GM06990 (cell line): ENCODE measurements around the gene TBC1D3B.
A peak's percentile ranks its signal among the peaks of the same experiment; 100 is the strongest.

Experiments
- DNase-seq: peaks from one replicate; pipeline ENCODE4 v3.0.0-alpha.2; 2011; ENCODE audit not compliant: insufficient read length; ENCODE audit errors: extremely low read depth
- H3K27me3 ChIP-seq: replicated peaks from 2 replicates; pipeline ENCODE4 v1.6.0; 2011; ENCODE audit warnings: low read length; ENCODE audit not compliant: control insufficient read depth, insufficient read depth
- H3K36me3 ChIP-seq: 2 replicates; pipeline ENCODE4 v1.5.1; 2011; ENCODE audit warnings: low read length; ENCODE audit not compliant: control insufficient read depth, insufficient read depth
- H3K4me3 ChIP-seq: replicated peaks from 2 replicates; pipeline ENCODE4 v1.5.1; 2011; ENCODE audit warnings: low read depth, mild to moderate bottlenecking, control low read depth, low read length
- TF ChIP-seq, protein P1 (sequence below): IDR thresholded peaks from 2 replicates; pipeline ENCODE4 v1.5.1; 2011; ENCODE audit warnings: low read length, control low read depth, mild to moderate bottlenecking, inconsistent platforms; ENCODE audit not compliant: insufficient read depth, poor library complexity, severe bottlenecking

The TBC1D3B gene

DNA sequence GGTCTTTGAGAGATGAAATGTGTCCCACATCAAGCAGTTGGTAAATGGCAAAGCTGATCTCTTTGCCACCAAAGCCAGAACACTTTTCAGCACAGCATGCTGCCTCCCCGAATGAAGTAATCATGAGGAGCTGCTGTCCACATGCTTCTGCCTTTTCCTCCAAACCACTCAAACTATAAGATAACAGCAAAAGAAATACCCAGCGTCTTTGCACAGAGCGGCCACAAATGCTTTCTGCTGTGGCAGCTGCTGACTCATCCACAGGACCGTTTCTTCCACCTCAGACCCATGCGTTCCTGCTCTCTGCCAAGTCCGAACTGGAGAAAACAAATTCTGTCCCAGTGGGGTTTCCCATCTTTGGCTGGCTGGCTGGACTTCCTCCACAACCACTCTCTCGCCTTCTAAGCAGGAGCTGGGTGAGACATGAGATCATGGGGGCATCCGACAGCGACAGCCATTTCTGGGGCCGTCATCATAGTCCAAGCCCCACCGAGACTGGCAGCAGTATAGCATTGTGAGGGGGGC lies 27.1 kb downstream of the TBC1D3B start:
- H3K36me3 ChIP-seq: no peaks in the 10 kb centered on the region
- TF ChIP-seq, protein P1, sequence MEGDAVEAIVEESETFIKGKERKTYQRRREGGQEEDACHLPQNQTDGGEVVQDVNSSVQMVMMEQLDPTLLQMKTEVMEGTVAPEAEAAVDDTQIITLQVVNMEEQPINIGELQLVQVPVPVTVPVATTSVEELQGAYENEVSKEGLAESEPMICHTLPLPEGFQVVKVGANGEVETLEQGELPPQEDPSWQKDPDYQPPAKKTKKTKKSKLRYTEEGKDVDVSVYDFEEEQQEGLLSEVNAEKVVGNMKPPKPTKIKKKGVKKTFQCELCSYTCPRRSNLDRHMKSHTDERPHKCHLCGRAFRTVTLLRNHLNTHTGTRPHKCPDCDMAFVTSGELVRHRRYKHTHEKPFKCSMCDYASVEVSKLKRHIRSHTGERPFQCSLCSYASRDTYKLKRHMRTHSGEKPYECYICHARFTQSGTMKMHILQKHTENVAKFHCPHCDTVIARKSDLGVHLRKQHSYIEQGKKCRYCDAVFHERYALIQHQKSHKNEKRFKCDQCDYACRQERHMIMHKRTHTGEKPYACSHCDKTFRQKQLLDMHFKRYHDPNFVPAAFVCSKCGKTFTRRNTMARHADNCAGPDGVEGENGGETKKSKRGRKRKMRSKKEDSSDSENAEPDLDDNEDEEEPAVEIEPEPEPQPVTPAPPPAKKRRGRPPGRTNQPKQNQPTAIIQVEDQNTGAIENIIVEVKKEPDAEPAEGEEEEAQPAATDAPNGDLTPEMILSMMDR: no peak
- DNase-seq: no peak
- H3K4me3 ChIP-seq: no peak overlapping the region
- H3K27me3 ChIP-seq: no peaks in the 10 kb centered on the region

DNA sequence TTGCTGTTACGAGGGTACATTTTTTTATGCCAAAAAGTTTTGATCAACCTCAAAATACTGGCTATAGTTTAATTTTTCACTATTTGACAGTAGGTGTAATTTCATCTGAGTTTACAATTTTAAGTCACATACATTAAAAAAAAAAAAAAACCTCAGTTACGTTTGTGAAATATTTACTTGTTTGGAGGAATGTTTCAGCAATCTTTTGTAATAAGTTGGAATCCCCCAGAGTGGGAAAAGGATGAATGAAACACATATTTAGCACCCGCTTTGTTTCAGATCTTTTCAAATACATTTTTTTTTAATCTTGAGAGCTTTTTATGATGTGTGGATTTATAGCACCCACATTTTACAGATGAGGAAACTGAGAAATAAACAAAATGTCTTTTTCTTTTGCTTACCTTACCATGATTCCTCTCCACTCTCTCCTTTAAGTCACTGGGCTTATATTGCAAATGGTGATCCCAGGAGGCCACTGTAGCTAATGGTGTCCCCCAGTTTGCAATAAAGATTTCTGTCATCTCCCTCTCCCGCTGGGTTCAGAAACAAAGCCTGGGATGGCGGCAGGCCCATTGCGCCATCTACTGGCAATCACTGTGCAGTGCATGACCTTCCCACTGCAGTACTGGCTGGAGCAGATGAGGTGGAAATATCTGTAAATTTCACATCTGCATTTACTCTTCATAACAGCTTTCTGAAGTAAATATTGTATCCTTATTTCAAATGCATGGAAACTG lies 27.7 kb downstream of the TBC1D3B start:
- DNase-seq: peak; percentile 42
- H3K4me3 ChIP-seq: no peak overlapping the region
- H3K27me3 ChIP-seq: no peaks in the 10 kb centered on the region
- H3K36me3 ChIP-seq: no peaks in the 10 kb centered on the region
- TF ChIP-seq, protein P1: peak; percentile 97

DNA sequence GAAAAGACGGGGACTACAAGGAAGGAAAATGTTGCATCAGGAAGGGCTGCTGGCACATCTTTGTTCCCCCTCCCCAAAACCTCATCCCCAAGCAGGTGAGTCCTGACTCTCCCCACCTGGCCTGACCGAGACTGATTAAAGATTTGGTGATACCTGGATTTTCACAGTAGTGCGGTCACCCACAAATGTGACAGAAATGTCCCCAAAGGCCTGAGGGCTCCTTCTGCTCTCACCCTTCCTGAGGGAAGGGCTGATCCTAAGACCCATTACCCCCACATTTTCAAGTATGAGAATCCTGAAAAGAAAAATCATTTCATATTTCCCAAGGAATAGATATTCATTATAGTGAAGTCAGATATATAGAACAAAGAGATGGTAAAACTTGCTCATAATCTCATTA lies 28.8 kb downstream of the TBC1D3B start:
- no peak overlapping the region for H3K4me3 ChIP-seq
- no peaks in the 10 kb centered on the region for H3K27me3 ChIP-seq
- no peak for DNase-seq
- TF ChIP-seq, protein P1: no peak
- H3K36me3 ChIP-seq: no peaks in the 10 kb centered on the region

DNA sequence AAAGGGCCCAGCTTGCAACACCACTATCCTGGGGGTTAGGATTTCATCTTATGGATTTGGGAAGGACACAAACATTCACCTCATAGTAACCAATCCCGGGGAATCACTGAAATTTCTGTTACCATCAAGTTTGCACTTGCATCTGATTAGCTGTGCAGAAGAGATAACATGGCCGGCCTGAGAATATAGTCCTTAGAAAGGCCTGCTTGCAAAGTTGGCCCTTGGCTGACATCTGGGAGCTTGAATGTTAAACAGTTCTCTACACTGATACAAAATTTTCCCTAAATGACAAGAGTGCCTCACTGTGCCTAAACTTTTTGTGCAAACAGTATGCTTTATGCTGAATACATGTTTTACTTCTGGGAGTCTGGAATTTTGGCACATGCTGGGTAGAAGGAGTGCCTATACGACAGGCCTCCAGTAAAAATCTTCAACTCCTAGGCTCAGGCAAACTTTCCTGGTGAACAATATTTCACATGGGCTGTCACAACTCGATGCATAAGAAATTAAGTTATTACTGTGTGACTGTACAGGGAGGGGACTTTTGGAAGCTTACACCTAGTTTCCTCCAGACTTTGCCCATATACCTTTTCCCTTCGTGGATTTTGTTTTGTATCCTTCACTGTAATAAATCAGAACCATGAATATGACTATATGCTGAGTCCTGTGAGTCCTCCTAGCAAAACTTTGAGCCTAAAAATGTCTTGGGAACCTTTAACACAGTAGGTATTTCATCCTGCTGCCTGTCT lies 31.3 kb downstream of the TBC1D3B start:
- TF ChIP-seq, protein P1: no peak
- no peak for DNase-seq
- H3K36me3 ChIP-seq: no peaks in the 10 kb centered on the region
- no peak overlapping the region for H3K4me3 ChIP-seq
- H3K27me3 ChIP-seq: no peaks in the 10 kb centered on the region

DNA sequence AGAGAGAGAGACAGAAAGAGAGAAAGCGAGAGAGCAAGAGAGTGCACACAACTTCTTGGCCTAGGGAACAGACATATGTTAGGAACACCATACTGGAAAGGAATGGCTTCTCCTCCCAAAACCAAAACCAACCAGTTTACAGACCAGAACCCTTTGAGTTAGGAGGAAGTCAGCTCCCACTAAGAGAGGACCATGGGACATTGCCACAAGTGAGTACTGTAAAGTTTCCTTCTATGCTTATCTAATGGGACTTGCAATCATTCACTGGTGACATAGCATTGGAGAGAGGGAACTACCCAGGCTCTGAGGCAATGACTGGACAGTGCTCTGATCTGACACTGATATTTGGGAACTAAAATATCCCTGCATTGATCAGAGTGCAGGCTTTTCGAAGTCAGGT lies 32.4 kb downstream of the TBC1D3B start:
- H3K36me3 ChIP-seq: no peaks in the 10 kb centered on the region
- H3K27me3 ChIP-seq: no peaks in the 10 kb centered on the region
- TF ChIP-seq, protein P1: no peak
- DNase-seq: no peak
- H3K4me3 ChIP-seq: no peak overlapping the region
